GM12875 (cell line): ENCODE measurements around the gene MED26.
"Not testable (repeated sequence)": the region's sequence is repeated elsewhere in the genome, so short reads cannot be mapped to it uniquely, and the experiment has no call there.

Experiments used
- H3K4me3 ChIP-seq: one replicate; pipeline ENCODE4 v1.5.1; 2011; ENCODE audit warnings: low read depth, low read length, control low read depth
- TF ChIP-seq, protein P1 (sequence below): IDR thresholded peaks from 2 replicates; pipeline ENCODE4 v1.5.1; 2011; ENCODE audit warnings: low read depth, mild to moderate bottlenecking, control low read depth, inconsistent platforms, low read length, moderate library complexity, borderline replicate concordance; ENCODE audit not compliant: insufficient read depth

The MED26 gene, protein sequence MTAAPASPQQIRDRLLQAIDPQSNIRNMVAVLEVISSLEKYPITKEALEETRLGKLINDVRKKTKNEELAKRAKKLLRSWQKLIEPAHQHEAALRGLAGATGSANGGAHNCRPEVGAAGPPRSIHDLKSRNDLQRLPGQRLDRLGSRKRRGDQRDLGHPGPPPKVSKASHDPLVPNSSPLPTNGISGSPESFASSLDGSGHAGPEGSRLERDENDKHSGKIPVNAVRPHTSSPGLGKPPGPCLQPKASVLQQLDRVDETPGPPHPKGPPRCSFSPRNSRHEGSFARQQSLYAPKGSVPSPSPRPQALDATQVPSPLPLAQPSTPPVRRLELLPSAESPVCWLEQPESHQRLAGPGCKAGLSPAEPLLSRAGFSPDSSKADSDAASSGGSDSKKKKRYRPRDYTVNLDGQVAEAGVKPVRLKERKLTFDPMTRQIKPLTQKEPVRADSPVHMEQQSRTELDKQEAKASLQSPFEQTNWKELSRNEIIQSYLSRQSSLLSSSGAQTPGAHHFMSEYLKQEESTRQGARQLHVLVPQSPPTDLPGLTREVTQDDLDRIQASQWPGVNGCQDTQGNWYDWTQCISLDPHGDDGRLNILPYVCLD

DNA sequence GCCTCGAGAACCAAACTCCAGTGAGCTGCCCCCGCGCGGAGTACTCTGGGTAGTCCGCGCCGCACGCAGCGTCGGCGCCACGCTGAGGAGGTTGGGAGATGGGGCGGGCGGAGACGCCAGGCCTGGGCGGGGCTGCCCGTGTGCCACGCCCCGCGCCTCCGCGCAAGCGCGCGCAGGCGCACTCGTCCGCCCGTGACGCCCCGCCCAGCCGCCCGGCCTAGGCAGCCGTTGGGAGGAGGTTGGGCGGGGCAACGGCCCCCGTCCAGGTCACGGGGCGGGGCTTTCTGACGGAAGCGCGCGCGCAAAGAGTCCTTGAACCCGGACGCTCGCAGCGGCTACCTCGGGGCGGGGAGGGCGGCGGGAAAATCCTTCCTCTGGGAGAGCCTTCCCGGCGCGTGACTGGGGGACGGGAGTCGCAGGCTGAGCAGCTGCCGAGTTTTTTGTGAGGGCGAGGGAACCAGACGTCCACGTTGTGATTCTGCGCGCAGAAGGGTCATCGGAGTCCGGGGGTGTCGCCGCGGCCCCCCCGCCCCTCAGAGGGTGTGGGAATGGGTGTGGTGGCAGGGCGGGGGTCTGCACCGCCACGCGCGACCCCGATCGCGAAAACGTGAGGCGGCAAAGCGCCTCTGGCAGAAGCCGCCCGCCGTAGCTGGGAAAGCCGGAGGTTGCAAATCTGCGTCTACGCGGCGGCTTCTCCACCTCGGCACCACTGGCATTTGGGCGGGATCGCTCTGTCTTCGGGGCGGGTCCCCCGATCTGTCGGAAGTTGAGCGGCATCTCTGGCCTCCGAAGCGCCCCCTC is at the start of gene MED26:
TSS of gene MED26 (minus strand) at position 22 of the 801 bp plus-strand sequence. CDS start 261 bp downstream, outside the sequence.
- TF ChIP-seq, protein P1, sequence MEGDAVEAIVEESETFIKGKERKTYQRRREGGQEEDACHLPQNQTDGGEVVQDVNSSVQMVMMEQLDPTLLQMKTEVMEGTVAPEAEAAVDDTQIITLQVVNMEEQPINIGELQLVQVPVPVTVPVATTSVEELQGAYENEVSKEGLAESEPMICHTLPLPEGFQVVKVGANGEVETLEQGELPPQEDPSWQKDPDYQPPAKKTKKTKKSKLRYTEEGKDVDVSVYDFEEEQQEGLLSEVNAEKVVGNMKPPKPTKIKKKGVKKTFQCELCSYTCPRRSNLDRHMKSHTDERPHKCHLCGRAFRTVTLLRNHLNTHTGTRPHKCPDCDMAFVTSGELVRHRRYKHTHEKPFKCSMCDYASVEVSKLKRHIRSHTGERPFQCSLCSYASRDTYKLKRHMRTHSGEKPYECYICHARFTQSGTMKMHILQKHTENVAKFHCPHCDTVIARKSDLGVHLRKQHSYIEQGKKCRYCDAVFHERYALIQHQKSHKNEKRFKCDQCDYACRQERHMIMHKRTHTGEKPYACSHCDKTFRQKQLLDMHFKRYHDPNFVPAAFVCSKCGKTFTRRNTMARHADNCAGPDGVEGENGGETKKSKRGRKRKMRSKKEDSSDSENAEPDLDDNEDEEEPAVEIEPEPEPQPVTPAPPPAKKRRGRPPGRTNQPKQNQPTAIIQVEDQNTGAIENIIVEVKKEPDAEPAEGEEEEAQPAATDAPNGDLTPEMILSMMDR: no peak
- peak within 1 kb of the TSS; percentile 77 for H3K4me3 ChIP-seq

DNA sequence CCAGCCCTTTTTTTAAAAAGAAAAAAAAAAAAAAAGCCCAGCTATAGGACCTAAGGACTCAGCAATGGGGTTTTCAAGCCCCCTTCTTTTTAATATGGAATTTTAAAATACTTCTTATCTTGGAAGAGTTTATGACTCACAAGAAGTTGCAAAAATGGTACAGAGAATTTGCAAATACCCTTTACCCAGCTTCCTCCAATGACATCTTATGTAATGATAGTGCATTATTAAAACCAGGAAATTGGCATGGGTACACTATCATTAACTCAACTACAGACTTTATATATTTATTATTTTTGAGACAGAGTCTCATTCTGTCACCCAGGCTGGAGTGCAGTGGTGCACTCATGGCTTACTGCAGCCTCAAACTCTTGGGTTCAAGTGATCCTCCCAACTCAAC is 49.1 kb upstream of the MED26 start:
- no peak overlapping the region for H3K4me3 ChIP-seq
- TF ChIP-seq, protein P1: no peak

- H3K4me3 ChIP-seq: no peak overlapping the region
- TF ChIP-seq, protein P1: no peak
These were observed 48.2 kb upstream of the MED26 start for GRCh38 chr19:16676101-16676798.

GRCh38 chr19:16673839-16674238 is 45.8 kb upstream of the MED26 start:
- H3K4me3 ChIP-seq: not testable (repeated sequence)

GRCh38 chr19:16673231-16673630 is 45.2 kb upstream of the MED26 start:
- H3K4me3 ChIP-seq: no peak overlapping the region
- TF ChIP-seq, protein P1: no peak

DNA sequence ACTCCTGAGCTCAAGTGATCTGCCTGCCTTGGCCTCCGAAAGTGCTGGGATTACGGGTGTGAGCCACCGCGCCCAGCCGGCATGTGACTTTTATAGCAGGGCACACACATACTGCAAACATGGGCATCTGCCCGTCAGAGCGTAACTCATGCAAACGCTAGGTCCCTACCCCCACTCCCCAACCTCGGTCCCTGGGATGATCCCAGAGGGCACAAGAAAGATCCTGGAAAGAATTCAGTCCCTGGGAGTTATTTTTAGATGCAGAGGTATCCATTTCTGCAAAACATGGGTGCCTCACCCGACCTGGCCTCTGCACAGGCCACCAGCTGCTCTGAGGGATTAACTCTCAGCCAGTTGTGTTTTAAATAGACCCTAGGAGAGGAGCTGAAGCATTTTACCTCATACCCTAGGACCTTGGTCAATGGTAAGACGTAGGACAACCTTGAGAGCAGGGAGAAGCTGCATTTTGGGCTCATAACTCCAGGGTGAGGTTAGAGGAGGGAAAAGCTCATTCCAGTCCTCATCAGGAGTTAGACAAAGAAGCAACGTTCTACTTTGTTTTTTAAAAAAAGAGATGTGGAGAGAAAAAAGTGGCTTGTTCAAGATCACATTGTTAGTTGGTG is 43.8 kb upstream of the MED26 start:
- H3K4me3 ChIP-seq: no peak overlapping the region
- TF ChIP-seq, protein P1: no peak

- TF ChIP-seq, protein P1: no peak
- no peak overlapping the region for H3K4me3 ChIP-seq
These were observed 42.3 kb upstream of the MED26 start for GRCh38 chr19:16670291-16670690.

DNA sequence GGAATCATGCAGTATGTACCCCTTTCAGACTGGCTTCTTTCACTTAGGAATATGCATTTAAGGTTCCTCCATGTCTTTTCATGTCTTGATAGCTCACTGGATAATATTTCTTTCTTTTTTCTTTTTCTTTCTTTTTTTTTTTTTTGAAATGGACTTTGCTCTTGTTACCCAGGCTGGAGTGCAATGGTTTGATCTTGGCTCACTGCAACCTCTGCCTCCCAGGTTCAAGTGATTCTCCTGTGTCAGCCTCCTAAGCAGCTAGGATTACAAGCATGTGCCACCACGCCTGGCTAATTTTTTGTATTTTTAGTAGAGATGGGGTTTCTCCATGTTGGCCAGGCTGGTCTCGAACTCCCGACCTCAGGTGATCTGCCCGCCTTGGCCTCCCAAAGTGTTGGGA is 40.7 kb upstream of the MED26 start:
- not testable (repeated sequence) for H3K4me3 ChIP-seq
